Keratinocyte (primary cell): ENCODE data around the gene SLC7A14. TPM values are rescaled to one million over a fixed set of nuclear protein-coding genes. Genes with fewer than 3 reads are reported as not detected.

ENCODE experiments used
- DNase-seq: peaks from one replicate; pipeline ENCODE4 v3.0.0-alpha.2; 2011; ENCODE audit warnings: low read depth, missing footprints, low spot score
- FAIRE-seq: peaks from 2 replicates; lab custom pipeline; 2011; peaks lifted over from hg19 to GRCh38; lab: Jason Lieb, UNC
- H2AFZ ChIP-seq: 2 replicates; pipeline ENCODE4 v1.6.0; 2012; ENCODE audit warnings: low read length, control low read depth, inconsistent platforms; ENCODE audit not compliant: control insufficient read depth
- H3K27ac ChIP-seq: 2 replicates; pipeline ENCODE4 v1.5.1; 2011; ENCODE audit warnings: low read length; ENCODE audit not compliant: control insufficient read depth, insufficient read depth
- H3K27me3 ChIP-seq: 3 replicates; pipeline ENCODE4 v1.6.0; 2011; ENCODE audit warnings: low read length; ENCODE audit not compliant: control insufficient read depth, insufficient read depth; ENCODE audit errors: extremely low read depth
- H3K36me3 ChIP-seq, 2 experiments: 2 replicates in 1 of 2; 3 replicates in 1 of 2; pipeline ENCODE4 v1.5.1; 2011; ENCODE audit warnings: low read length in 2 of 2, mild to moderate bottlenecking in 1 of 2; ENCODE audit not compliant: control insufficient read depth in 2 of 2, insufficient read depth in 2 of 2; ENCODE audit errors: extremely low read depth in 1 of 2
- H3K4me1 ChIP-seq: 3 replicates; pipeline ENCODE4 v1.5.1; 2011; ENCODE audit warnings: low read length; ENCODE audit not compliant: control insufficient read depth, insufficient read depth; ENCODE audit errors: extremely low read depth
- H3K4me2 ChIP-seq: 3 replicates; pipeline ENCODE4 v1.6.0; 2011; ENCODE audit warnings: low read depth, low read length; ENCODE audit not compliant: control insufficient read depth, insufficient read depth; ENCODE audit errors: extremely low read depth
- H3K4me3 ChIP-seq, 3 experiments: fragments of 200-600 bp in 1 of 3; sonication (generic) in 1 of 3; 2 replicates in 2 of 3; 3 replicates in 1 of 3; pipeline ENCODE4 v1.5.1; 2011 to 2016; ENCODE audit warnings: low read length in 3 of 3, mild to moderate bottlenecking in 3 of 3, control low read depth in 2 of 3, inconsistent platforms in 1 of 3, low read depth in 1 of 3, mixed read lengths in 1 of 3, mixed run types in 1 of 3, moderate library complexity in 1 of 3; ENCODE audit not compliant: control insufficient read depth in 2 of 3, insufficient read depth in 2 of 3; ENCODE audit errors: extremely low read depth in 1 of 3
- H3K79me2 ChIP-seq: 2 replicates; pipeline ENCODE4 v1.6.0; 2012; ENCODE audit warnings: low read length; ENCODE audit not compliant: control insufficient read depth, insufficient read depth
- H3K9ac ChIP-seq: 3 replicates; pipeline ENCODE4 v1.6.0; 2011; ENCODE audit warnings: low read length; ENCODE audit not compliant: control insufficient read depth, insufficient read depth; ENCODE audit errors: extremely low read depth
- H3K9me1 ChIP-seq: 3 replicates; pipeline ENCODE4 v1.6.0; 2011; ENCODE audit warnings: low read length; ENCODE audit not compliant: control insufficient read depth, insufficient read depth; ENCODE audit errors: extremely low read depth
- H3K9me3 ChIP-seq: 2 replicates; pipeline ENCODE4 v1.5.1; 2012; ENCODE audit warnings: low read depth, low read length; ENCODE audit not compliant: control insufficient read depth
- H4K20me1 ChIP-seq: 3 replicates; pipeline ENCODE4 v1.6.0; 2011; ENCODE audit warnings: low read length; ENCODE audit not compliant: control insufficient read depth, insufficient read depth; ENCODE audit errors: extremely low read depth
- CTCF ChIP-seq, 3 experiments: IDR thresholded peaks in 1 of 3; conservative IDR thresholded peaks in 1 of 3; optimal IDR thresholded peaks in 1 of 3; 2 replicates in 2 of 3; 3 replicates in 1 of 3; pipeline versions ENCODE3 to v1.5.1; 2011; ENCODE audit warnings: low read length in 3 of 3, mild to moderate bottlenecking in 3 of 3, moderate library complexity in 2 of 3, control low read depth in 1 of 3, inconsistent platforms in 1 of 3; ENCODE audit not compliant: insufficient read depth in 2 of 3; ENCODE audit errors: extremely low read depth in 1 of 3
- EZH2 ChIP-seq: IDR thresholded peaks from one replicate; pipeline ENCODE4 v1.6.1; 2012; ENCODE audit warnings: inconsistent platforms, mild to moderate bottlenecking, low read length, moderate library complexity
- dilution Hi-C: fragments of 300-500 bp; cut with MboI; formaldehyde crosslinking; loops from one replicate; pipeline ENCODE4 v1.7.0; 2020; ENCODE audit warnings: low sequenced_read_pairs; ENCODE audit not compliant: extremely low pct_ligation_motif_present
- polyA plus RNA-seq, 5 experiments: library from polyadenylated mRNA; depleted of rRNA in 3 of 5; stranded (reverse) in 3 of 5; stranded (forward) in 1 of 5; unstranded in 1 of 5; fragments of >200 nt; gene quantifications; 1 replicate in 1 of 5; 2 replicates in 3 of 5; 3 replicates in 1 of 5; pipeline versions ENCODE4 v1.2.1 to v1.2.3, GENCODE V29; 2011 to 2012; ENCODE audit warnings: missing spikeins in 2 of 5, low read depth in 1 of 5, low replicate concordance in 1 of 5

The SLC7A14 gene
- polyA plus RNA-seq, 1 donor (not counting 4 experiments of a cell fraction or from before 2014, with no cell fraction given): not detected

- peaks cover 24% of the 10 kb centered on the region for H3K27me3 ChIP-seq
- TF ChIP-seq EZH2: no peak
- no peak for TF ChIP-seq CTCF (optimal IDR thresholded peaks at IDR 0.05 in 1 of 3, IDR thresholded peaks at IDR 0.05 in 1 of 3, conservative IDR thresholded peaks at IDR 0.05 in 1 of 3; ENCODE audit: extremely low read depth in 1 of 3, insufficient read depth in 2 of 3, low read length in 3 of 3)
- no peaks in the 10 kb centered on the region for H3K36me3 ChIP-seq
- H3K9me1 ChIP-seq: no peaks in the 10 kb centered on the region
- FAIRE-seq (no peak), DNase-seq (no peak)
- dilution Hi-C loops: loop anchor here (10.0 kb wide), 1 partner anchor 433 kb away; no protein-coding TSS in a partner anchor
- peaks cover 2% of the 10 kb centered on the region for H3K4me1 ChIP-seq
- no peak overlapping the region for H2AFZ ChIP-seq
- H3K27ac ChIP-seq: no peak overlapping the region
- H3K4me2 ChIP-seq: no peak overlapping the region
- H3K9me3 ChIP-seq: no peaks in the 10 kb centered on the region
- H3K79me2 ChIP-seq: no peaks in the 10 kb centered on the region
- H3K4me3 ChIP-seq: no peak overlapping the region
- no peak overlapping the region for H3K9ac ChIP-seq
- H4K20me1 ChIP-seq: no peaks in the 10 kb centered on the region
These were observed 164.1 kb downstream of the SLC7A14 start for GRCh38 chr3:170421758-170422157.

GRCh38 chr3:170421111-170421641, 164.7 kb downstream of the SLC7A14 start:
- no peaks in the 10 kb centered on the region for H3K36me3 ChIP-seq
- H3K4me1 ChIP-seq: peaks cover 2% of the 10 kb centered on the region
- FAIRE-seq (no peak), DNase-seq (no peak)
- no peak for TF ChIP-seq CTCF (optimal IDR thresholded peaks at IDR 0.05 in 1 of 3, IDR thresholded peaks at IDR 0.05 in 1 of 3, conservative IDR thresholded peaks at IDR 0.05 in 1 of 3; ENCODE audit: extremely low read depth in 1 of 3, insufficient read depth in 2 of 3, low read length in 3 of 3)
- no peak for TF ChIP-seq EZH2
- no peaks in the 10 kb centered on the region for H4K20me1 ChIP-seq
- H3K9me3 ChIP-seq: no peaks in the 10 kb centered on the region
- no peaks in the 10 kb centered on the region for H3K9me1 ChIP-seq
- H3K4me2 ChIP-seq: no peak overlapping the region
- H2AFZ ChIP-seq: no peak overlapping the region
- no peak overlapping the region for H3K27ac ChIP-seq
- H3K79me2 ChIP-seq: no peaks in the 10 kb centered on the region
- peaks cover 24% of the 10 kb centered on the region for H3K27me3 ChIP-seq
- dilution Hi-C loops: loop anchor here (10.0 kb wide), 1 partner anchor 434 kb away; no protein-coding TSS in a partner anchor
- no peak overlapping the region for H3K9ac ChIP-seq
- no peak overlapping the region for H3K4me3 ChIP-seq
